ENCODE data around the gene GLCE.

- TF ChIP-seq CTCF (conservative IDR thresholded peaks at IDR 0.05; ENCODE audit: low read length) (no peak), EZH2phosphoT487 (IDR thresholded peaks at IDR 0.05; ENCODE audit: borderline replicate concordance) (no peak)
These were observed 150.9 kb downstream of the GLCE start for GRCh38 chr15:69311319-69311721.
